Measurements from ENCODE around the gene ST8SIA1. TPM values are rescaled to one million over a fixed set of nuclear protein-coding genes. Genes with fewer than 3 reads are reported as not detected.

Gene ST8SIA1
- total RNA-seq, 4 donors from 2014 or later = 2.6 to 9.5 (median 7.3) TPM

- WGBS, 2 donors = 79 to 83% methylated on average over 4 of the region's 4 CpGs
- no peak for TF ChIP-seq CTCF (IDR thresholded peaks at IDR 0.05)
- TF ChIP-seq POLR2A (IDR thresholded peaks at IDR 0.05) = no peak
- intact Hi-C loops (cut with DNase I; ENCODE audit: low total_unique reads) = loop anchor here (10.0 kb wide), 1 partner anchor 225 kb away; no protein-coding TSS in a partner anchor
- DNase-seq (ENCODE audit: low spot score in 2 of 2) = no peak
- no peak overlapping the region for H3K4me3 ChIP-seq (ENCODE audit: low read depth, poor library complexity, severe bottlenecking)
Observed at GRCh38 chr12:22329621-22330020, 4.9 kb downstream of the ST8SIA1 start.

GRCh38 chr12:22325218-22325617 is 9.3 kb downstream of the ST8SIA1 start:
- no peak for DNase-seq (ENCODE audit: low spot score in 2 of 2)
- 68 to 72% methylated on average over 4 of the region's 4 CpGs for WGBS, 2 donors
- TF ChIP-seq CTCF (IDR thresholded peaks at IDR 0.05) (no peak), POLR2A (IDR thresholded peaks at IDR 0.05) (no peak)
- no peak overlapping the region for H3K4me3 ChIP-seq (ENCODE audit: low read depth, poor library complexity, severe bottlenecking)
- intact Hi-C loops (cut with DNase I; ENCODE audit: low total_unique reads) = no loop called here

GRCh38 chr12:22322091-22322490 is 12.4 kb downstream of the ST8SIA1 start:
- intact Hi-C loops (cut with DNase I; ENCODE audit: low total_unique reads) = no loop called here
- DNase-seq (ENCODE audit: low spot score in 2 of 2) = no peak
- H3K4me3 ChIP-seq (ENCODE audit: low read depth, poor library complexity, severe bottlenecking) = no peak overlapping the region
- 92 to 95% methylated on average over 6 of the region's 6 CpGs for WGBS, 2 donors
- no peak for TF ChIP-seq POLR2A (IDR thresholded peaks at IDR 0.05)
- no peak for TF ChIP-seq CTCF (IDR thresholded peaks at IDR 0.05)

DNA sequence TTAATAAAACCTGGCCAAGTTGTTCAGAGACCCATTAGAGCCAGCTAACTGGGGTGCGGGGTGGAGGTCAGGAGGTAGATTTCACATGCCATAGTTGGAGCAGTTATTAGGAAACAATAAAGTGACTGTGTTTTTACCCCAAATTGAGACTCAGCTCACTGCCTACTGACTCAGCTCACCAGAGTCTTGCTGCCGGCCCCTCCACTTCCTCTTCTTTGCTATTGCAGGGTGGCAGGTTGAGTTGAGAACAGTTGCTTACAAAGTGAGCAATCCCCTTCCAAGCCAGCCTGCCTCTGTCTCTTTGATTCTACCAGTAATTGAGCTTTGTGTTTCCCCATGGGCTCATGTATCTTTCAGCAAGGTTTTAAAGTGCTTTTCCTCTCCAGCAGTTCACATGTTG is 12.9 kb downstream of the ST8SIA1 start:
- no peak overlapping the region for H3K4me3 ChIP-seq (ENCODE audit: low read depth, poor library complexity, severe bottlenecking)
- intact Hi-C loops (cut with DNase I; ENCODE audit: low total_unique reads) = no loop called here
- DNase-seq (ENCODE audit: low spot score in 2 of 2) = no peak
- TF ChIP-seq POLR2A (IDR thresholded peaks at IDR 0.05) = no peak
- no peak for TF ChIP-seq CTCF (IDR thresholded peaks at IDR 0.05)
- WGBS, 2 donors = 78% methylated on average over 2 of the region's 2 CpGs

DNA sequence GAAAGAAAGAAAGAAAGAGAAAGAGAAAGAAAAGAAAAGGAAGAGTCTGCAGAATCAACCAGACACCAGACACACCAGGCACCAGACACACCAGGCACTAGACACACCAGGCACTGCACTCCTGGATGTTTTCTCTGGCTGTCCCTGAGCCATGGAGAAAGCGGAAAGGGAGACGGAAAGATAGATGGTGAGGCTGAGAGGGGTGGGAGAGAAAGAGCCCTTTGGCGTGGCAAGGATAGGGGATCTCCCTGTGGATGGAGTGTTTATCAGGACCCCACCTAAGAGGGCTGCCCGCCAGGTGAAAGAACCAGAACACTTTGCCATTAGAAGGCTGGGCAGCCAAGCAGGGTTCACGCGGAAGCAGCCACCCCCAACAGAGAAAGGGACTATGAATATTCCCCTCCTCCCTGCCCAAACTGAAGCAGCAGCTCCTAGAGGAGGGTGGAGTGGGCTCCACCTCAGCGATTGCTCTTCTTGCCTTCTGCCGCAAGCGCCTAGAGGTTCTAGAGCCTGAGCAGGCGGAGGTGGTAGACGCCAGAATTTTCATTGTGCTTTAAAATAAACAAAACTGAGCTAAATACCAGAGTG is 13.4 kb downstream of the ST8SIA1 start:
- no peak for DNase-seq (ENCODE audit: low spot score in 2 of 2)
- no peak for TF ChIP-seq CTCF (IDR thresholded peaks at IDR 0.05)
- no peak for TF ChIP-seq POLR2A (IDR thresholded peaks at IDR 0.05)
- no peak overlapping the region for H3K4me3 ChIP-seq (ENCODE audit: low read depth, poor library complexity, severe bottlenecking)
- 93 to 94% methylated on average over 11 of the region's 11 CpGs for WGBS, 2 donors
- intact Hi-C loops (cut with DNase I; ENCODE audit: low total_unique reads) = no loop called here

All from lower leg skin (tissue), 4 donors.